Fibroblast of peridontal ligament (primary cell): ENCODE measurements around the gene WIF1.

Source experiments
- DNase-seq: peaks from one replicate; pipeline ENCODE4 v3.0.0-alpha.2; 2010; ENCODE audit errors: extremely low read depth

WIF1 gene, protein sequence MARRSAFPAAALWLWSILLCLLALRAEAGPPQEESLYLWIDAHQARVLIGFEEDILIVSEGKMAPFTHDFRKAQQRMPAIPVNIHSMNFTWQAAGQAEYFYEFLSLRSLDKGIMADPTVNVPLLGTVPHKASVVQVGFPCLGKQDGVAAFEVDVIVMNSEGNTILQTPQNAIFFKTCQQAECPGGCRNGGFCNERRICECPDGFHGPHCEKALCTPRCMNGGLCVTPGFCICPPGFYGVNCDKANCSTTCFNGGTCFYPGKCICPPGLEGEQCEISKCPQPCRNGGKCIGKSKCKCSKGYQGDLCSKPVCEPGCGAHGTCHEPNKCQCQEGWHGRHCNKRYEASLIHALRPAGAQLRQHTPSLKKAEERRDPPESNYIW

DNA sequence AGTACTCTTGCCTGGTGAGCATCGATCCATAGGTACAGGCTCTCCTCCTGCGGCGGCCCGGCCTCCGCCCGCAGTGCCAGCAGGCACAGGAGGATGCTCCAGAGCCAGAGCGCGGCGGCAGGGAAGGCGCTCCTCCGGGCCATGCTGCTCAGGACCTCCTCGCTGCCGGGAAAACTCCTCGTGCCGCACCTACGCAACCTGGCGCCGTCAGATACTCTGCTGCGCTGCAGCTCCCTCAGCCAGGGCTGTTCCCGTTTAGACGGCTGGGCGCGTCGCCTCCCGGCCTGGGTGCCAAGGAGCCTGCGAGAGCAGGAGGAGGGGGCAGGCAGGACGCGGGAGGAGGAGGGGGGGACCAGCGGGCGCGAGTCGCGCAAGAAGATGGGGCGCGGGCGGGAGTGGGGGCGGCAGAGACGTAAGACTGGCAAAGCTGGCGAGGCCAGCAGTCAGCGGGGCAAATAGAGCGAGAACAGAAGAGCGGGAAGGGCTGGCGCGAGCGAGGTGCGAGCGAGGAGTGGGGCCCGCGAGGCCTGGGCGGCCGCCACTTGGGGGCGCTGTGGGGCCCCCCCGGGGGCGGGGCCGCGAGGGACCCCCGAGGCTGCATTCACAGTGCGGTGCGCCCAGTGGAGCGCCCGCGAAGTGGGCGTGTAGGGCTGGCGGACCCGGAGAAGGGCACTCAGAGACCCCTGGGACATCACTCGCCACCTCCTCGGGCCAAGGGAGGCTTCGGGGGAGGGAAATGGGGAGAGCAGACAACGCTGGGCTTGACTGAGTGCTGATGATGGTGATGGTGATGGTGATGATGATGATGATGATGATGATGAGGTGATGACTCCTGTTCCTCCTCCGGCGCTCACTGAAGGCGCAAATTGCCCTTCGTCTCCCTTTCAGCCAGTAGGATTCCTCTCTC lies at the start of gene WIF1:
TSS of gene WIF1 (minus strand) at position 257 of the 907 bp plus-strand sequence. CDS start at position 143, 114 bp downstream.
- DNase-seq, result no peak

DNA sequence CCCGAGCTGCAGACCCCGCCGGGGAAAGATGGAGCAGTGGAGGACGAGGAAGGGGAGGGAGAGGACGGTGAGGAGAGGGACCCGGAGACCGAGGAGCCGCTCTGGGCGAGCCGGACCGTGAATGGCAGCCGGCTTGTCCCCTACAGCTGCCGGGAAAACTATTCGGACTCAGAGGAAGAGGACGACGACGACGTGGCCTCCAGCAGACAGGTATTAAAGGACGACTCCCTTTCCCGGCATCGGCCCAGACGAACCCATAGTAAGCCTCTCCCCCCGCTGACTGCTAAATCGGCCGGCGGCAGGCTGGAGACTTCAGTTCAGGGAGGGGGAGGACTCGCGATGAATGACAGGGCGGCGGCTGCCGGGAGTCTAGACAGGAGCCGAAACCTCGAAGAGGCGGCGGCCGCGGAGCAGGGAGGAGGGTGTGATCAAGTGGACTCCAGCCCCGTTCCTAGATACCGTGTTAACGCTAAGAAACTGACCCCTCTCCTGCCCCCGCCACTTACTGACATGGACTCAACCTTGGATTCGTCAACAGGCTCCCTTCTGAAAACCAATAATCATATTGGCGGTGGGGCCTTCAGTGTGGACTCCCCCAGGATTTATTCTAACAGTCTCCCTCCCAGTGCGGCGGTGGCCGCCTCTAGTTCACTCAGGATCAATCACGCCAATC lies 49.2 kb upstream of the WIF1 start:
- DNase-seq, result peak; percentile 23

DNA sequence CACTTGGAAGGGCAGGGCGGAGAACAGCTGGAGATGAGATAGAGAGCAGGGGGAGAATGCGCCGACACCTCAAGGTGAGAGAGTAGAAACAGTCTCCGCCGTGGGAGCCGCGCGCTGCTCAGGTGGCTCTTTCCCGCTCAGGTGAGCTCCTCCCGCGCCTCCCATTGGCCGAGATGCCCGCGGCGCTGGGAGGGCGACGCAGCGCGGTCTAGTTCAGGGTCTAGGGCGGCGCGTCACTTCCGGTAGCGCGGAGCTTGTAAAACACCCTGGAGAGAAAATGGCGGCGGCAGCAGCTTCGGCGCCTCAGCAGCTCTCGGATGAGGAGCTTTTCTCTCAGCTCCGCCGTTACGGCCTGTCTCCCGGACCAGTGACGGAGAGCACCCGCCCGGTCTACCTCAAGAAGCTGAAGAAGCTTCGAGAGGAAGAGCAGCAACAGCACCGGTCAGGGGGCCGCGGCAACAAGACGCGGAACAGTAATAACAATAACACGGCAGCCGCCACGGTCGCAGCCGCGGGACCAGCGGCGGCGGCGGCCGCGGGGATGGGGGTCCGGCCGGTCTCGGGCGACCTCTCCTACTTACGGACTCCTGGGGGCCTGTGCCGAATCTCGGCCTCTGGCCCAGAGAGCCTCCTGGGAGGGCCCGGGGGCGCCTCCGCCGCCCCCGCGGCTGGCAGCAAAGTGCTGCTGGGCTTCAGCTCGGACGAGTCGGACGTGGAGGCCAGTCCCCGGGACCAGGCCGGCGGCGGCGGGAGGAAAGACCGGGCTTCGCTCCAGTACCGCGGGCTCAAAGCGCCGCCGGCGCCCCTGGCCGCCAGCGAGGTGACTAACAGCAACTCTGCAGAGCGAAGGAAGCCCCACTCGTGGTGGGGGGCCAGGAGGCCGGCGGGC lies 48.5 kb upstream of the WIF1 start, which contains the start of gene LEMD3:
TSS of gene LEMD3 (plus strand) at position 264 of the 889 bp plus-strand sequence. CDS start at position 278, 14 bp downstream.
- peak; percentile 83 for DNase-seq

DNA sequence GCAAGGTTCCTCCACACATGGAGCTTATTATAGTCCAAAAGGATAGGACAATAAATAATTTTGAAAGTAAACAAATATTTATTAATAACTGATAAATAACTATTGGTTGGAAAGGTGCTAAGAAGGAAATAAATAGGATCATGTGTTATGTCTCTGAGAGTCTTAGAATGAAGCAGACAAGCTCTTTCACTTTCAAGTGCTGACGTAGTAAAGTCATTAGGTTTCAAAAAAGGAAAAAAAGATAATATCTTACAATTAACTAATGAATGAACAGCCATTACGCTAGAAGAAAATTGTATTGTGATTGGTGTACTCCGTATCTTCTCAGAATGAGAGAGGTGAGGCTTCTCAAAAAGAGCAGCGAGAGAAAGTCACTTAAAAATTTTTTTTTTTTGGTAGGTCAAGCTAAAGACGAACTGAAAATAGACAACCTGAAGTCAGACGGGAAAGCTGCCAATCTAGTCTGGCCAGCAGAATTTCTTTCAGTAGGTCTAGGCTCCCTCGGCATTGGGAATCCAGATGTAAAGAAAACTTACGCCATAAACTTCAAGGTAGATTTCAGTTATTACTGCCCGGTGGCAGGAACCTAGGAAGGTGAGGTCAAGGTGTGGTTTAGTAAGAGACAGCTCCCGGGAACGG lies 47.7 kb upstream of the WIF1 start:
- peak; percentile 8 for DNase-seq

DNA sequence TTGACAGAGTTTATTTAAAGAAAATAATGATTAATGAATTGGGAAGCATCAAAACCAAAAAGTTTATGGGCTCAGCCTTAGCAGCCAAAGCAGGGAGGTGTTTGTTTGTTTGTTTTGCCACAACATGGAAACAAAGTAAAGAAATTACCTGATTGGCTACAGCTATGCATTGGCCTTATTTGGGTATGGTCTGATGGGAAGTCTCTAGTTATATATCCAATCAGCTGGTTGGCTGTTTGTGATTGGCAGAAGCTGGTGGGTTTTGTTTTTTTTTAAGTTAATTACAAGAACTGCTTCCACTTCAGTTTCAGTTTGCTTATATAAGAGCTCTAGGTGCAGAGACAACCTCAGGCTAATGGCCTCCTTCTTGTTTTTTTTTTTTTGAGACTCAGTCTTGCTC lies 43.7 kb upstream of the WIF1 start:
- no peak for DNase-seq

DNA sequence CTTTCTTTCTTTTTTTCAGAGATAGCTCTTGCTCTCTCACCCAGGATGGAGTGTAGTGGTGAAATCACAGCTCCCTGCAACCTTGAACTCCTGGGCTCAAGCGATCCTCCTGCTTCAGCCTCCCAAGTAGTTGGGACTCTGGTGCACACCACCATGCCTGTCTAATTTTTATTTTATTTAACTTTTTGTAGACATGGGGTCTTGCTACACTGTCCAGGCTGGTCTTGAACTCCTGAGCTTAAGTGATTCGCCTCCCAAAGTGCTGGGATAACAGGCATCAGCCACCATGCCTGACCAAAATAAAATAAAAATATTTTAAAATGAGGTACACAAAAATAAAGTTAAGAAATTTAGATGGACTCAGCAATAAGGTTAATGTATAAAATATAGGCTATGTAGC lies 43.1 kb upstream of the WIF1 start:
- no peak for DNase-seq

DNA sequence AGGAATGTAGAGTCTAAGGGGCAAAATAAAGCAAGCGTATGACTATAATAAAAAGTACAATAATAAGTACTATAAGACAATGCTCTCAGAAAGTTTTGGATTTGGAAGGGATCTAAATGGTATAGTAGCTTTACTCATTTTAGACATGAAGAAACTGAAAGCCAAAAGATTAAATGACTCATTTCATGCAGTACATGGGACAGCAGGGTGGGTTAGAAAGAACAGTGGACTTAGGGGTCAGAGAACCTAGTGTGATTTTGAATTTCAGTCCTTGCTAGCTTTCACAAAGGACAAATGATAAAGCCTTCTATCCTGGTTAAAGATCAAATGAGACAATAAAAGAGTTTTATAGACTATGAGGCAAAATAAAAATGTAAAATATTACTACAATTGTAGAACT lies 41.5 kb upstream of the WIF1 start:
- DNase-seq, result no peak

DNA sequence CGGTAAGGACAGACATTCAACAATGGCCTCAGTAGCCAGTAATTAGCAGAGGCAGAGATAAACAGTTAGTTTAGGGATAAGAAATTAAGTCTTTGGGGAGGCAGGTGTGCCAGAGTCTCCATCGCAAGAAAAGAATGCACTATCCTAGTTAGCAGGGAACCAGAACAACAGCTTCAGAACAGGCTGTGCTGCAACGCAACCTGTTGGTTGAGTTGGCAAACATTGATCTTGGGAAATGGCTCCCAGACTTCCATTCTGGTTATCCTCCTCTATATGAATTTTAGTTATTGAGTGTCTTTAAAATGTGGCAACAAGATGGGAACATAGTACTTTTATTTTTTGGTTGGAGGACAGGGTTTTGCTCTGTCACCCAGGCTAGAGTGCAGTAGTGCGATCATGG lies 36.0 kb upstream of the WIF1 start:
- DNase-seq, result no peak

DNA sequence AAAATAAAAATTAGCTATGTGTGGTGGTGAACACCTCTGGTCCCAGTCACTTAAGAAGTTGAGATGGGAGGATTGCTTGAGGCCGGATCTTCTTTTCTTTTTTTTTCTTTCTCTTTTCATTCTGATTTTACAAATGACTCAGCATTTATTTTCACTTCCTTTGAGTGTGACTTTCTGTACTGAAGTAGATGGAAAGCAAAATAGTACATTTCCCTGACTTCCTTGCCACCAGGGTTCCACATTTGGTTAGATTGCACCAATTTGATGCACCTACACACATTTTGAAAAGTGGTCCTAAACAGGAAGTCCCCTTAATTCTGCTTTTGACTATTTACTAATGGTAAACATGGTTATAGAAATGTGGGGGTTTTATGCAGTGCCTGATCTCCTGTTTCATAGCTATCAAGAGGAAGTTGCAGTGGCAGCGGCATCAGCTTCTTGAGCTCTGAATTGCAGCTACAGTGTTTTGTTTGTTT lies 35.3 kb upstream of the WIF1 start:
- peak; percentile 17 for DNase-seq

DNA sequence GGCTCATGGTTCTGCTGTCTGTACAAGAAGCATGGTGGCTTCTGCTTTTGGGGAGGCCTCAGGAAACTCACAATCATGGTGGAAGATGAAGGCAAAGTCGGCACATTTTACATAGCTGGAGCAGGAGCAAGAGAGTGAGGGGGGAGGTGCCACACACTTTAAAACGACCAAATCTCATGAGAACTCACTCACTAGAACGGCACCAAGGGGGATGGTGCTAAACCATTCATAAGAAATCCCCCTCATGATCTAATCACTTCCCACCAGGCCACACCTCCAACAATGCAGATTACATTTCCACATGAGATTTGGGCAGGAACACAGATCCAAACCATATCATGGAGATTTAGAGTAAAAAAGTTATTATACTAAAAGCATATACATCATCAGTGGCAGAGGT lies 34.7 kb upstream of the WIF1 start:
- no peak for DNase-seq

DNA sequence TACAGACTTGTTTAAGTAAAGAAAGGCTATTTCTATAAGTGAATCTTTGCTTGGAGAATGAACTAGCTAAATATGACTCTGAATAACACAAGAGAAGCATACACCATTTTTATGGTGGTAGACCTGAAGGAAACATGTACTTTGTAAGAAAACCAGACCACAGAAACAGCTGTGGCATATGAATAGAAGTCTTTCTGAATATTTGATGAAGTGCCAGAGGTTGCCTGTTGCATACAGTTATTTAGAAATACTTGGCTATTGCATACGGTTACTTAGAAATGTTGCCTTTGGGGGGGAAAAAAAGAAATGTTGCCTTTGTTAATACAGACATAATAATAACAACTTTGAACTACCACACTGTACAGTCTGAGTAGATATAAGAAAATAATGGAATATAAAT lies 31.5 kb upstream of the WIF1 start:
- DNase-seq, result peak; percentile 56

DNA sequence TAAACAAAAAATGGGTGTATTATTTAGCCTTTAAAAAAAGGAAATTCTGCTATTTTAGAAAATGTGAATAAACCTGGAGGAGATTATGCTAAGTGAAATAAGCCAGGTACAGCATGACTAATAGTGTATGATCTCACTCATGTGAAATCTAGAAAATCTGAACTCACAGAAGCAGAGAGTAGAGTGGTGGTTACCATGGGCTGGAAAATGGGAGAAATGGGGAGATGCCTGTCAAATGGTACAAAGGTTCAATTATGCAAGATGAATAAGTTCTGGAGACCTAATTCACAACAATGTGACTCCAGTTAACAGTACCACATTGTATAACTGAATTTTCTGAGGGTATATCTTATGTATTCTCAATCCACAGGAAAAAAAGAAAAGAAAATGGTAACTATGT lies 30.9 kb upstream of the WIF1 start:
- no peak for DNase-seq

DNA sequence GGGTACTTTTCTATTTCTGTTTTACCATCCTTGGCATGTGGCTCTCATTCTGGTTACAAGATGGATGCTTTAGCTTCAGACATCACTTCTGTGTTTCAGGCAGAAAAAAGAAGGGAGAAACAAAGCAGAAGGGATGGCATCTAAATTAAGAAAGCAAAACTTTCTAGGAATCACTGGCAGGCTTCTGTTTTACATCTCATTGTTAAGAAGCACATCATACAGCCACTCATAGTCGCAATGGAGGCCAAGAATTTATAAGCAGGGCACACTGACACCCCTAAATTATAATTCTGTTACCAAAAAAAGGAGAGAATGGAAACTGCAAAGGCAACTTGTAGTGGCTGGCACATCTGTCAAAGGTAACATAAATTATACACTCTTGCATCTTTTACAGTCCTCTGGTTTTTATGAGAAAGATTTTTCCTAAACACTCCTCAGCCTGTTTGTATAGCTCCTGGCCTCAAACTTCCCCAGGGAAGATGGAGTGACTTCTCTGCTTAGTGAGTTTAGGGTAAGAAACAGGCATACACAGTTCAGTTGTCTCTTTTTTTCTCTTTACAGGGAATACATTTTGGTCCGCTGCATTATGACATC lies 26.3 kb upstream of the WIF1 start:
- no peak for DNase-seq

DNA sequence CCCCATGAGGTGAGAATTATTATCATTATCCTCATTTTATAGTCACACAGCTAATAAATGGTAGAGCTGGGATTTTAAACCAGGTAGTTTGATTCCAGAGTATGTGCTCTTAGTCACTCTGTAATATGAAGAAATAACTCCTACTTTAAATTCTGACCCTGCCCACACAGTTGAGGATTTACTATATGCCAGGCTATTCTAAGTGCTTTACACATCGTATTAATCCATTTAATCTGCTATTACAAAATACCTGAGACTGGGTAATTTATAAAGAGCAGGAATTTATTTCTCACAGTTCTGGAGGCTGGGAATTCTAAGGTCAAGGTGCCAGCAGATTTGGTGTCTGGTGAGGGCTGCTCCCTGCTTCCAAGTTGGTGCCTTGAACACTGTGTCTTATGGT lies 19.6 kb upstream of the WIF1 start:
- no peak for DNase-seq

DNA sequence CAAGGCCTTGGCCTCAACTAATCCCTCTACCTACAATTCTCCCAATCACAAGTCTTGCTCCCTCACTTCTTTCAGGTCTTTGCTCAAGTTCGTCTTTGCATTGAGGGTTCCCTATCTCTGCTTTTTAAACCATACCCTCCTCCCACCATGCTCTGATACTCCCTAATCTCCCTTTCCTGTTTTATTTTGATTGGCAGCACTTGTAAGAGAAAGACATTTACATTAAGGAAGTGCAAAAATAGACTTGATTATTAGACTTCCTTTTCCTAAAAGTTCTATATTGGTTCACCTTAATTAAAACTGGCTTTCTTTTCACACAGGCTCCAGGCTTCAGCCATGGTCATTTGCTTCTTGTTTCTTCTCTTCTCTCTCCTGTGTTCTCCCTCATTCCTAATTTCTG lies 18.3 kb upstream of the WIF1 start:
- no peak for DNase-seq

DNA sequence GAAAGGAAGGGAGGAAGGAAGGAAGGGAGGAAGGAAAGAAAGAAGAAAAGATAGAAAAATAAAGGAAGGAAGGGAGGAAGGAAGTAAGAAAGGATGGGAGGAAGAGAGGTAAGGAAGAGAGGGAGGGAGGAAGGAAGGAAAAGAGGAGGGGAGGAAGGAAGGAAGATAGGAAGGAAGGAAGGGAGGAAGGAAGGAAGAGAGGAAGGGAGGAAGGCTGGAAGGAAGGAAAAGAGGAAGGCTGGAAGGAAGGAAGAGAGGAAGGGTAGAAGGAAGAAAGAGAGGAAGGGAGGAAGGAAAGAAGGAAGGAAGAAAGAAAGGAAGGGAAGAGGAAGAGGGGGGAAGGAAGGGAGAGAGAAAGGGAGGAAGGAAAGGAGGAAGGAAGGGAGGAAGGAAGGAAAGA lies 12.8 kb upstream of the WIF1 start:
- no peak for DNase-seq

DNA sequence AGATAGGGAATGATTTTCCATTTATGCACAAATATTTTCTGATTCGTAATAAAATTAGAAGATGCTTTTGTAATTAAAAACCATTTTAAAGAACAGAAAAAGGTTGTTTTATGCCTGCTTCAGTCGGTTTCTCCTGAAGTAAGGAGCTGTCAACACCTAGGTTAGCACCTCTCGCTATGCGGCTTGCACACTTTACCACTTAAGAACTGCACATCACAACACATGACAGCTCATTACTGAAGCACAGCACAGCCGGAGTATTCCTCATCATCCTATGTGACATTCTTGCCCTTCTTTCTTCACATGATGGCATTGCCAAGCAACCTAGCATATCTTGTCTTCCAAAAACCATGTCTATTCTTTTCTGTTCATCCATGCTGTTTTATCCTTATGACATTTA lies 5.4 kb upstream of the WIF1 start:
- DNase-seq, result no peak

DNA sequence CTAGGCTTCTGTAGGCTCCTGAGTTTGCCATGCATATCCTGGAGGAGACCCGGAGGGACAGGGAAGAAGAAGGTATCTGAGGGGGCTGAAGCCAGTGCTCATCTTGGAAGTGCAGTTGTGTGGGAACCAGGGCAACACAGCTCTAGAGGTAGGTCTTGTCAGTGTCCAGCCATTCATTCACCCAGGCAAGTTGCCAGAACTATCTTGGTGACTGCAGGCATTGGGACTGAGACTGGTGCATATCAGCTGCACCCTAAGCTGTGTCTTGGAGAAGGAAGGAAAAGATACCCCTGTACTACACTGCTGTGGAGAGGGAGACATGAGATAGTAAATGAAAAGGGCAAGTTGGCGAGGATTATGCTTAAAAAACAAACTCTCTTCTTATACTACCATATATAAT lies 4.9 kb upstream of the WIF1 start:
- DNase-seq, result no peak

DNA sequence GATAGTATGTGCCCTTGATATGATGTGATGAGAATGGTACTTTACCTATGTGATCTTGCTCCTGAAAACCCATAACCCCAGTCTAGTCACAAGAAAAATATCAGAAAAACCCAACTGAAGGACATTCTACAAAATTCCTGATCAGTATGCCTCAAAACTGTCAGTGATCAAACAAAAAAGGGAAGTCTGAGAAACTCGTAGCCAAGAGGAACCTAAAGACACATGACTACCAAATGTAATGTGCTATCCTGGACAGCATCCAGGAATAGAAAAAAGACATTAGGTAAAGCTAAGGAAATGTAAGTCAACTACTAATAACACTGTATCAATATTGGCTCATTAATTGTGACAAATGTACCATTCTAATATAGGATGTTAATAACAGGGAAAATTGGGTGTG lies 4.1 kb upstream of the WIF1 start:
- no peak for DNase-seq

DNA sequence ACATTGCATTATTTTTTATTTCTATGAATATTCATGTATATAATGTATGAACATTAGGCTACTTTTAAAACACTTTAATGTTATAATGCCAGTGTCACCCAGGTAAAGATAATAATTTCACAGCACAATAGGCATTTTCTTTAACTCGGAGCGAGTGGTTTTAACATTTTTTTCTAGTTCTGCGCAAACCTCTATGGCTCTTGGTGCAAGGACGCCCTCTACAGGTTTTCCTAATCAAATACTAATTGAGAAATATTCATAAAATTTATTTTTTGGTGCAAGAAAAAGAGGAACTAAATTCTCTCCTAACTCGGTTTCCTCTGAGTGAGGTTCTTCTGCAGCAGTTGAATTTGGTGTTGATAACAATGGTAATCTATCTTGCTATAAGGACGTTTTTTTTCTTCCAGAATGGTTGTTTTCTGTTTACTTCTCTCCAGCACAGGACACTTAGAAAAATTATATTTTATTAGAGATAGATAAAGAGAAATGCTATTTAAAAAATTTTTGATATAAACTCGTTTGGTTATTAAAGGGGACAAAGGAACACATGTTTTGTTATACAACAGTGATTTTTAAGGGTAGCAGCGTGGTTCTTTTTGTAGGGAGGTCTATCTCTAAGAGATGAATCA lies 2.4 kb upstream of the WIF1 start:
- peak; percentile 58 for DNase-seq
